ENCODE results near the gene TMEM59.

GRCh38 chr1:54041806-54042205 lies 11.2 kb downstream of the TMEM59 start:
- TF ChIP-seq POLR2A (IDR thresholded peaks at IDR 0.05) (no peak), CTCF (IDR thresholded peaks at IDR 0.05) (no peak)

All from stomach (tissue), 4 donors.